HepG2 (cell line): ENCODE results near the gene DFFA. TPM values are rescaled to one million over a fixed set of nuclear protein-coding genes. Genes with fewer than 3 reads are reported as not detected.
A peak's percentile ranks its signal among the peaks of the same experiment; 100 is the strongest.

Source experiments
- GABPA ChIP-seq, 2 experiments: IDR thresholded peaks; 2 replicates each; pipeline ENCODE4 v1.6.1; 2011 to 2016; ENCODE audit warnings: low read depth in 2 of 2, low read length in 1 of 2, missing biosample characterization in 1 of 2, missing genetic modification characterization in 1 of 2
- GPN1 ChIP-seq: sonication (generic); formaldehyde crosslinking; IDR thresholded peaks from 2 replicates; pipeline ENCODE4 v1.5.1; 2020; ENCODE audit warnings: missing genetic modification reagents, borderline replicate concordance
- GTF3A ChIP-seq: sonication (generic); formaldehyde crosslinking; conservative IDR thresholded peaks from 2 replicates; pipeline ENCODE4 v1.4.0; 2020; ENCODE audit warnings: mild to moderate bottlenecking, missing genetic modification reagents
- HDAC2 ChIP-seq: sonication (generic); formaldehyde crosslinking; IDR thresholded peaks from 2 replicates; pipeline ENCODE4 v1.4.0; 2020; ENCODE audit warnings: missing genetic modification reagents
- KLF15 ChIP-seq: sonication (generic); formaldehyde crosslinking; IDR thresholded peaks from 2 replicates; pipeline ENCODE4 v1.8.1; 2023; ENCODE audit warnings: borderline replicate concordance, mild to moderate bottlenecking, inconsistent platforms, missing genetic modification reagents, mixed read lengths
- NFKBIZ ChIP-seq: IDR thresholded peaks from 2 replicates; pipeline ENCODE4 v1.6.1; 2018; ENCODE audit warnings: missing genetic modification reagents, missing compliant biosample characterization
- NR2C2 ChIP-seq: sonication (generic); formaldehyde crosslinking; IDR thresholded peaks from 2 replicates; pipeline ENCODE4 v1.4.0; 2020; ENCODE audit warnings: missing genetic modification reagents, mild to moderate bottlenecking, moderate library complexity, borderline replicate concordance
- NR2F1 ChIP-seq, 2 experiments: fragments of 450-650 bp in 1 of 2; formaldehyde crosslinking in 1 of 2; IDR thresholded peaks; 2 replicates each; pipeline versions ENCODE4 v1.5.0 to v1.6.1; 2016 to 2020; ENCODE audit warnings: mild to moderate bottlenecking in 1 of 2, missing compliant biosample characterization in 1 of 2, missing genetic modification reagents in 1 of 2, moderate library complexity in 1 of 2
- PBX3 ChIP-seq: sonication (generic); formaldehyde crosslinking; IDR thresholded peaks from 2 replicates; pipeline ENCODE4 v1.8.1; 2023; ENCODE audit warnings: missing genetic modification reagents, inconsistent platforms, borderline replicate concordance
- PHF20 ChIP-seq: sonication (generic); formaldehyde crosslinking; IDR thresholded peaks from 2 replicates; pipeline ENCODE4 v1.5.0; 2020; ENCODE audit warnings: mild to moderate bottlenecking, missing genetic modification reagents
- SIN3B ChIP-seq: fragments of 150-350 bp; IDR thresholded peaks from 2 replicates; pipeline ENCODE4 v1.6.1; 2014; ENCODE audit warnings: low read length
- SMAD9 ChIP-seq: sonication (generic); formaldehyde crosslinking; IDR thresholded peaks from 2 replicates; pipeline ENCODE4 v1.5.1; 2020; ENCODE audit warnings: mild to moderate bottlenecking, missing genetic modification reagents
- TAF15 ChIP-seq: fragments of 200-400 bp; formaldehyde crosslinking; IDR thresholded peaks from one replicate; pipeline ENCODE4 v1.6.1; 2018; ENCODE audit warnings: mild to moderate bottlenecking, low read depth, low read length; ENCODE audit not compliant: poor library complexity, severe bottlenecking
- TCF12 ChIP-seq, 2 experiments: fragments of 450-650 bp in 1 of 2; sonication (generic) in 1 of 2; formaldehyde crosslinking in 1 of 2; IDR thresholded peaks; 2 replicates each; pipeline versions ENCODE4 v1.6.1 to v1.8.0; 2017 to 2022; ENCODE audit warnings: antibody characterized with exemption in 1 of 2, mild to moderate bottlenecking in 1 of 2, missing genetic modification reagents in 1 of 2, moderate library complexity in 1 of 2
- TFE3 ChIP-seq: IDR thresholded peaks from 2 replicates; pipeline ENCODE4 v1.6.1; 2016
- TMF1 ChIP-seq: sonication (generic); formaldehyde crosslinking; IDR thresholded peaks from 2 replicates; pipeline ENCODE4 v1.8.1; 2022; ENCODE audit warnings: low read depth, missing genetic modification reagents
- ZBTB38 ChIP-seq: sonication (generic); formaldehyde crosslinking; IDR thresholded peaks from 2 replicates; pipeline ENCODE4 v1.5.1; 2020; ENCODE audit warnings: mild to moderate bottlenecking, missing genetic modification reagents
- ZBTB7B ChIP-seq: sonication (generic); formaldehyde crosslinking; IDR thresholded peaks from 2 replicates; pipeline ENCODE4 v1.4.0; 2020; ENCODE audit warnings: missing genetic modification reagents
- ZMYM2 ChIP-seq: sonication (generic); formaldehyde crosslinking; IDR thresholded peaks from 2 replicates; pipeline ENCODE4 v1.8.0; 2022; ENCODE audit warnings: mild to moderate bottlenecking, missing genetic modification reagents
- ZNF274 ChIP-seq: sonication (generic); formaldehyde crosslinking; IDR thresholded peaks from 2 replicates; pipeline ENCODE4 v1.5.1; 2020; ENCODE audit warnings: mild to moderate bottlenecking, missing genetic modification reagents
- ZNF614 ChIP-seq: IDR thresholded peaks from 2 replicates; pipeline ENCODE4 v1.6.1; 2018; ENCODE audit warnings: missing biosample characterization, missing genetic modification reagents, inconsistent platforms, borderline replicate concordance
- ZNF7 ChIP-seq: IDR thresholded peaks from 2 replicates; pipeline ENCODE4 v1.6.1; 2016; ENCODE audit warnings: missing biosample characterization, missing genetic modification reagents
- polyA plus RNA-seq, 8 experiments: library from polyadenylated mRNA; depleted of rRNA in 3 of 8; stranded (reverse) in 7 of 8; unstranded in 1 of 8; fragments of >200 nt; fragmentation: Illumina TruSeq in 4 of 8; extraction: Trizol in 4 of 8; gene quantifications; 2 replicates each; pipeline versions ENCODE4 v1.2.1 to v1.2.3, GENCODE V29; 2011 to 2016; ENCODE audit warnings: low read depth in 4 of 8, missing spikeins in 1 of 8, mixed read lengths in 1 of 8; ENCODE audit not compliant: insufficient read depth in 1 of 8
- total RNA-seq, 5 experiments: library from RNA; depleted of rRNA; stranded (reverse); fragments of >200 nt; fragmentation: Illumina TruSeq; extraction: Trizol; gene quantifications; 2 replicates each; pipeline ENCODE4 v1.2.3, GENCODE V29; 2016; ENCODE audit warnings: low read depth in 1 of 5

DFFA gene
- total and polyA plus RNA-seq, 2 of the 13 experiments (the other 11 are each of a cell fraction or from before 2014, with no cell fraction given), result 16.5 to 33.9 TPM

DNA sequence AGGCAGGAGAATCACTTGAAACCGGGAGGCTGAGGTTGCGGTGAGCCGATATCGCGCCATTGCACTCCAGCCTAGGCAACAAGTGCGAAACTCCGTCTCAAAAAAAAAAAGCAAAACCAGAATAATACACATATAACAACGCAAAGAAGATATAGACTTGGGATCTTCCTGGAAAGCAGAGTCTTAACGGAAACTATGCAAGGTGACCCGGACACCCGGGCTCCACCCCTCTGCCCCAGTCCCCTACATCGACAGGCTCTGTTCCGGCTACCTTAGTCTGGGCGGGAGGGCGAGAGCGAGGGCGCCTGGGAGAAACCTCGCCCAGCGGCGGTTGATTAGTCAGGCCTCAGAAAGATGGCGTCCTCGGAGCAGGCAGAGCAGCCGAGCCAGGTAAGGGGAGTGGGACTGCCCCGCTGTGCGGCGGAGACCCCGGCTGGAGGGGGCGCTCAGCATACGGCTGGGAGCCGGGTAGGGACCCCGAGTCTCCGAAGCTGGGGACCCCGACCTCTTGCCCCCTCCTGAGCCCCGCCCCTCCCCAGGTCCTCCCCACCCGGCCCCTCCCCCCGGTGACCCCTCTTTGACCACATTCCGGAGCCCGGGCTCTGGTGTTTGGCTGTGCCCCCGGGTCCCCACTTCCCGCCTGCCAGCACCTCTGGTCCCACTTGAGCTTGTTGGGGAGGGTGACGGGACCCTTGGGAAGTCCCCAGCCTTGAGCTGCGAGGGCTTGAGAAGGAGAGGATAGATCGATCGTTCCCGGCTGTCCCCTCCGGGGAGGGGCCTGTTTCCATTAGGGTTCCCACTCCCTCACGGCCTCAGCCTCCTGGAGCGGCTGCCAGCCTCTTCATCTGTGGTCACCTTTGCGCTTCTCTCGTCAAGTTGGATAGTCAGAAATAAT is 2.5 kb upstream of the DFFA start, which contains the start of gene PEX14 (continued):
- TF ChIP-seq SIN3B (peak; percentile 82; the same call in 1 of the 2 replicates), HDAC2 (CRISPR knock-in tag) (peak; percentile 52; the same call in 1 of the 2 replicates), GABPA (IDR thresholded peaks at IDR 0.05; ENCODE audit: low read depth, low read length) (no peak), GABPA (CRISPR knock-in tag; IDR thresholded peaks at IDR 0.05; ENCODE audit: low read depth) (peak; percentile 76), ZBTB38 (CRISPR knock-in tag) (peak; percentile 98), PHF20 (CRISPR knock-in tag) (peak; percentile 87), ZNF614 (CRISPR knock-in tag) (peak; percentile 75; the same call in 1 of the 2 replicates), TFE3 (peak; percentile 77), NR2C2 (CRISPR knock-in tag) (peak; percentile 81), TAF15 (peak; percentile 53), SMAD9 (CRISPR knock-in tag) (no peak), NFKBIZ (no peak; the same call in 1 of the 2 replicates), TCF12 (IDR thresholded peaks at IDR 0.05) (no peak), TCF12 (CRISPR knock-in tag; IDR thresholded peaks at IDR 0.05) (0 out of 2 replicates have a peak, but pooled peaks have one; percentile 43), KLF15 (CRISPR knock-in tag) (no peak), ZMYM2 (CRISPR knock-in tag) (no peak), ZNF274 (CRISPR knock-in tag) (peak; percentile 64; the same call in 1 of the 2 replicates), NR2F1 (CRISPR knock-in tag; IDR thresholded peaks at IDR 0.05) (peak in 1 of 2 experiments; percentile 23; a peak in 2 of 4 replicates), ZBTB7B (CRISPR knock-in tag) (no peak; the same call in 1 of the 2 replicates), PBX3 (CRISPR knock-in tag) (no peak), GPN1 (CRISPR knock-in tag) (no peak), ZNF7 (CRISPR knock-in tag) (no peak), TMF1 (CRISPR knock-in tag) (peak; percentile 36; the same call in 1 of the 2 replicates), GTF3A (CRISPR knock-in tag) (no peak)
